Measurements from ENCODE around the gene ZNF546.
"Not testable (repeated sequence)": the region's sequence is repeated elsewhere in the genome, so short reads cannot be mapped to it uniquely, and the experiment has no call there.

ZNF546 gene

GRCh38 chr19:39987167-39987566 lies 9.7 kb upstream of the ZNF546 start:
- no peak for DNase-seq

GRCh38 chr19:39987596-39987995 lies 9.3 kb upstream of the ZNF546 start:
- DNase-seq = no peak

GRCh38 chr19:39993605-39994004 lies 3.3 kb upstream of the ZNF546 start:
- DNase-seq = no peak

- no peak for DNase-seq
Observed at GRCh38 chr19:39994361-39994760, 2.5 kb upstream of the ZNF546 start.

- no peak for DNase-seq
Observed at GRCh38 chr19:39995794-39996193, 1.1 kb upstream of the ZNF546 start.

- peak; percentile 51 for DNase-seq
Observed at GRCh38 chr19:39996218-39996810, 546 bp upstream of the ZNF546 start.

- peak; percentile 6 for DNase-seq
Observed at GRCh38 chr19:39997638-39998216, 867 bp downstream of the ZNF546 start.

- no peak for DNase-seq
Observed at GRCh38 chr19:39998501-39998900, 1.6 kb downstream of the ZNF546 start.

GRCh38 chr19:40005691-40006272 lies 8.9 kb downstream of the ZNF546 start:
- DNase-seq = no peak

- no peak for DNase-seq
Observed at GRCh38 chr19:40006273-40006691, 9.4 kb downstream of the ZNF546 start.

GRCh38 chr19:40009674-40010073 lies 12.8 kb downstream of the ZNF546 start:
- DNase-seq = no peak

GRCh38 chr19:40013991-40014390 lies 17.1 kb downstream of the ZNF546 start:
- DNase-seq = no peak

- DNase-seq = no peak
Observed at GRCh38 chr19:40023969-40024368, 27.1 kb downstream of the ZNF546 start.

GRCh38 chr19:40025938-40026596 lies 29.2 kb downstream of the ZNF546 start:
- no peak for DNase-seq

GRCh38 chr19:40026597-40026970 lies 29.7 kb downstream of the ZNF546 start:
- no peak for DNase-seq

- no peak for DNase-seq
Observed at GRCh38 chr19:40033989-40034560, 37.2 kb downstream of the ZNF546 start.

- DNase-seq = no peak
Observed at GRCh38 chr19:40035996-40036395, 39.1 kb downstream of the ZNF546 start.

GRCh38 chr19:40038047-40038446 lies 41.2 kb downstream of the ZNF546 start:
- DNase-seq = not testable (repeated sequence)

- not testable (repeated sequence) for DNase-seq
Observed at GRCh38 chr19:40041718-40042117, 44.9 kb downstream of the ZNF546 start.

GRCh38 chr19:40053491-40053890 lies 56.6 kb downstream of the ZNF546 start:
- no peak for DNase-seq

- no peak for DNase-seq
Observed at GRCh38 chr19:40054632-40055031, 57.8 kb downstream of the ZNF546 start.

- no peak for DNase-seq
Observed at GRCh38 chr19:40055049-40055448, 58.2 kb downstream of the ZNF546 start.

- peak; percentile 70 for DNase-seq
Observed at GRCh38 chr19:40055832-40056504, 59.1 kb downstream of the ZNF546 start, which contains the start of gene ZNF780B. Gene ZNF780B, minus strand, starts transcription at chr19:40056231. Its CDS starts 5,899 bp downstream, at chr19:40050332.
